ENCODE results near the gene STX8. TPM values are rescaled to one million over a fixed set of nuclear protein-coding genes. Genes with fewer than 3 reads are reported as not detected.
"Not testable (repeated sequence)": the region's sequence is repeated elsewhere in the genome, so short reads cannot be mapped to it uniquely, and the experiment has no call there.

The STX8 gene
- total and polyA plus RNA-seq, 12 donors: 53.3 to 80.1 (median 63.9) TPM

- intact Hi-C loops (cut with DNase I): no loop called here
- peak overlapping the region in 3 of 10 donors; percentile 15 to 63 (median 34) for H3K27ac ChIP-seq
- peaks cover 0 to 46% (median 26%) of the 10 kb centered on the region in 9 donors for H3K4me1 ChIP-seq
- H3K4me3 ChIP-seq: no peak overlapping the region
- no peaks in the 10 kb centered on the region for H3K27me3 ChIP-seq
- no peak for TF ChIP-seq CTCF (IDR thresholded peaks at IDR 0.05)
- WGBS, 2 donors: 94 to 95% methylated on average over 15 of the region's 15 CpGs
- no peaks in the 10 kb centered on the region for H3K36me3 ChIP-seq
- no peaks in the 10 kb centered on the region for H3K9me3 ChIP-seq
- ATAC-seq (no peak), DNase-seq (no peak)
Measured at GRCh38 chr17:9258115-9259015, 317.3 kb downstream of the STX8 start.

GRCh38 chr17:9257630-9257965 lies 318.0 kb downstream of the STX8 start:
- ATAC-seq; H3K27ac ChIP-seq; intact Hi-C loops (cut with DNase I); H3K4me3 ChIP-seq; H3K9me3 ChIP-seq; H3K36me3 ChIP-seq; DNase-seq; H3K27me3 ChIP-seq: not testable (repeated sequence)
- 95 to 97% methylated on average over 9 of the region's 9 CpGs for WGBS, 2 donors
- H3K4me1 ChIP-seq: peaks cover 0 to 46% (median 26%) of the 10 kb centered on the region in 9 donors

- peak in 2 of 8 donors; percentile 24 to 26 for ATAC-seq
- Histone ChIP-seq H3K4me3 (no peak overlapping the region), H3K4me1 (peaks cover 0 to 46% (median 26%) of the 10 kb centered on the region in 9 donors), H3K9me3 (no peaks in the 10 kb centered on the region), H3K27ac (no peak overlapping the region), H3K36me3 (no peaks in the 10 kb centered on the region), H3K27me3 (no peaks in the 10 kb centered on the region)
- TF ChIP-seq CTCF (IDR thresholded peaks at IDR 0.05): peak in 1 of 9 donors; percentile 9
- no peak for DNase-seq
- 67 to 72% methylated on average over 19 of the region's 19 CpGs for WGBS, 2 donors
- intact Hi-C loops (cut with DNase I): no loop called here
Measured at GRCh38 chr17:9256751-9257629, 318.6 kb downstream of the STX8 start.

GRCh38 chr17:9256361-9256750 lies 319.3 kb downstream of the STX8 start:
- Histone ChIP-seq H3K9me3 (no peaks in the 10 kb centered on the region), H3K4me1 (peaks cover 0 to 39% (median 21%) of the 10 kb centered on the region in 9 donors), H3K4me3 (no peak overlapping the region), H3K27me3 (no peaks in the 10 kb centered on the region), H3K27ac (no peak overlapping the region), H3K36me3 (no peaks in the 10 kb centered on the region)
- peak in 1 of 9 donors; percentile 12 for TF ChIP-seq CTCF (IDR thresholded peaks at IDR 0.05)
- intact Hi-C loops (cut with DNase I): no loop called here
- 87 to 88% methylated on average over 6 of the region's 6 CpGs for WGBS, 2 donors
- ATAC-seq: no peak
- no peak for DNase-seq
